GM12865 (cell line): Measurements from ENCODE around the gene CNOT3.
A peak's percentile ranks its signal among the peaks of the same experiment; 100 is the strongest.
"Not testable (repeated sequence)": the region's sequence is repeated elsewhere in the genome, so short reads cannot be mapped to it uniquely, and the experiment has no call there.

Experiments
- DNase-seq: peaks from one replicate; pipeline ENCODE4 v3.0.0; 2010; ENCODE audit warnings: low read depth
- H3K4me3 ChIP-seq: 2 replicates; pipeline ENCODE4 v1.5.1; 2011; ENCODE audit warnings: mild to moderate bottlenecking, low read depth, low read length, control low read depth
- CTCF ChIP-seq: IDR thresholded peaks from 2 replicates; pipeline ENCODE4 v1.5.1; 2011; ENCODE audit warnings: low read length, control low read depth, low read depth, inconsistent platforms; ENCODE audit not compliant: insufficient read depth; ENCODE audit errors: missing control alignments

Gene CNOT3

GRCh38 chr19:54189735-54190502 is 52.4 kb downstream of the CNOT3 start:
- H3K4me3 ChIP-seq = peak overlapping the region; percentile 89
- peak; percentile 100 for DNase-seq
- no peak for TF ChIP-seq CTCF

GRCh38 chr19:54190503-54191010 is 53.0 kb downstream of the CNOT3 start:
- DNase-seq = peak; percentile 100
- TF ChIP-seq CTCF = no peak
- peak overlapping the region; percentile 72 for H3K4me3 ChIP-seq

- TF ChIP-seq CTCF = no peak
- DNase-seq = peak; percentile 93
- H3K4me3 ChIP-seq = peak within 1 kb of the TSS; percentile 72
Observed at GRCh38 chr19:54191011-54191810, 53.6 kb downstream of the CNOT3 start, which contains the start of gene TSEN34. Gene TSEN34, plus strand, starts transcription at chr19:54191308. Its CDS starts 57 bp downstream, at chr19:54191365.

GRCh38 chr19:54191811-54192453 is 54.4 kb downstream of the CNOT3 start:
- DNase-seq = no peak
- peak overlapping the region; percentile 72 for H3K4me3 ChIP-seq
- no peak for TF ChIP-seq CTCF

GRCh38 chr19:54193011-54193410 is 55.4 kb downstream of the CNOT3 start:
- no peak for DNase-seq
- TF ChIP-seq CTCF = no peak
- no peak overlapping the region for H3K4me3 ChIP-seq

GRCh38 chr19:54194463-54194862 is 56.9 kb downstream of the CNOT3 start:
- not testable (repeated sequence) for DNase-seq

GRCh38 chr19:54196536-54196935 is 59.0 kb downstream of the CNOT3 start:
- no peak overlapping the region for H3K4me3 ChIP-seq
- TF ChIP-seq CTCF = no peak
- DNase-seq = no peak

More at GRCh38 chr19:54194463-54194862, 56.9 kb downstream of the CNOT3 start:
- not testable (repeated sequence) for H3K4me3 ChIP-seq
